Stimulated activated naive CD4-positive, alpha-beta T cell treated with Interleukin-2 at 50 U/mL for 16 hours (primary cell): ENCODE data around the gene CLEC2D.
"Not testable (repeated sequence)": the region's sequence is repeated elsewhere in the genome, so short reads cannot be mapped to it uniquely, and the experiment has no call there.

ENCODE experiments used
- DNase-seq: peaks from one replicate; lab custom pipeline; 2025; lab: John Stamatoyannopoulos, UW

The CLEC2D gene

DNA sequence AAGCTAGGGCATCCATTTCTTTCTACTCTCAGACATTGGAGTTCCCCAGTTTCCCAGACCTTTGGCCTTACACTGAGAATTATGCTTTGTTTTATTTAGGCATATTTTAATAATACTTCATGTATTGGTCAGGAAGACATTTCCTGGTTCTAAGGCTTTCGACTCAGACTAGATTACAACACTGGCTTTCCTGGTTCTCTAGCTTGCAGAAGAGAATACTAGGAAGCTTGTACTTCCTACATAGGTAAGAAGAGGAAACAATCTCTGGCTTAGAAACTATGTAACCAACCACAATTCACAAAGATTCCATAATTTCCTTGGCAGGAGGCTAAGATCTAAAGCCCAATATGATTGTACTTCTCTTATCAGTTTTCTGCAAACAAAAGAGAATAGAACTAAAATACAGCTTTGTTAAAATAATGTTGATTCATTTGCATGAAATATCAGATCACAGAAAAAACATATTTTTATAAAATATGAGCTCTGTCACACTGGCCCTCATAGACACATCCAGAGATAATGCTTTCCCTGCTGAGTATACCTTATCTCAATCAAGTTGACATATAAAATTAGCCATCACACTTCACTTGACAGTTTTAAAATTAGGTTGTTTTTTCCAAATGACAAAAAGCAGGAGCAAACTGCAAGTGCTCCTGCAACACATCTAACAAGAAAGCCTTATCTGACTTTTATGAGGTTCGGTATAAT is 30.5 kb downstream of the CLEC2D start:
- no peak for DNase-seq

- no peak for DNase-seq
These were observed 31.1 kb downstream of the CLEC2D start for GRCh38 chr12:9700606-9700956.

- no peak for DNase-seq
These were observed 32.1 kb downstream of the CLEC2D start for GRCh38 chr12:9701380-9702154.

DNA sequence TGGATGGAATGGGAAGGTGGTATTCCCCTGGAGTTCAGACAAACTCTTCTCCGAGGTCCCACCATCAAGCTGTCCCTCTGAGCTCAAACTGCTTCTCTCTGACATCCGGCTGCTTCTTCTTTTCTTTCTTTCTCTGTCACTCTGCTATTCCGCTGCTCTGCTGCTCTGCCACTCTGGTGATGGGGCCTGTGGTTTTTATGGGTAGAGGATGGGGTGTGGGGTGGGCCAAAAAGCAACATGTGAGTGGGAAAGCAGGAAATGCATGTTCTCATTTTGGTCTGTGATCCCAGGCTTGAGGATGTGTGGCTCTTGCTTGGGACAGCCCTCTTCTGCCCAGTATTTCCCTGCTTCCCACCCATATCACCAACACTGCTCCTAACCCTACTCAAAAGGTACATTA is 32.7 kb downstream of the CLEC2D start:
- peak; percentile 16 for DNase-seq

DNA sequence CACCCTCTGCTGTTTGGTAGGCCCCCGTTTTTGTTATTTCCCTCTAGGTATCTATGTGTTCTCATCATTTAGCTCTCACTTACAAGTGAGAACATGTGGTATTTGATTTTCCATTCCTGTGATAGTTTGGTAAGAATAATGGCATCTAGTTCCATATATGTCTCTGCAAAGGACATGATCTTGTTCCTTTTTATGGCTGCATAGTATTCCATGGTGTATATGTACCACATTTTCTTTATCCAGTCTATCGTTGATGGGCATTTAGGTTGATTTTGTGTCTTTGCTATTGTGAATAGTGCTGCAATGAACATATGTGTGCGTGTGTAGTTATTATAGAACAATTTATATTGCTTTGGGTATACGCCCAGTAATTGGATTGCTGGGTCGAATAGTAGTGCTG is 35.0 kb downstream of the CLEC2D start:
- DNase-seq = not testable (repeated sequence)

DNA sequence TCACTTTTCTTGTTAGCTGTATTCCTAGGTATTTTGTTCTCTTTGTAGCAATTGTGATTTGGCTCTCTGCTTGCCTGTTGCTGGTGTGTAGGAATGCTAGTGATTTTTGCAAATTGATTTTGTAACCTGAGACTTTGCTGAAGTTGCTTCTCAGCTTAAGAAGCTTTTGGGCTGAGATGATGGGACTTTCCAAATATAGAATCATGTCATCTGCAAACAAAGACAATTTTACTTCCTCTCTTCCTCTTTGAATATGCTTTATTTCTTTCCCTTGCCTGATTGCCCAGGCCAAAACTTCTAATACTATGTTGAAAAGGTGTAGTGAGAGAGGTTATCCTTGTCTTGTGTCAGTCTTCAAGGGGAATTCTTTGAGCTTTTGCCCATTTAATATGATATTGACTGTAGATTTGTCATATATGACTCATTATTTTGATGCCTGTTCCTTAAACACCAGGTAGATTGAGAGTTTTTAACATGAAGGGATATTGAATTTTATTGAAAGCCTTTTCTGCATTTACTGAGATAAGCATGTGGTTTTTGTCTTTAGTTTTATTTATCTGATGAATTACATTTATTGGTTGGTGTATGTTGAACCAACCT is 36.7 kb downstream of the CLEC2D start:
- DNase-seq = no peak

DNA sequence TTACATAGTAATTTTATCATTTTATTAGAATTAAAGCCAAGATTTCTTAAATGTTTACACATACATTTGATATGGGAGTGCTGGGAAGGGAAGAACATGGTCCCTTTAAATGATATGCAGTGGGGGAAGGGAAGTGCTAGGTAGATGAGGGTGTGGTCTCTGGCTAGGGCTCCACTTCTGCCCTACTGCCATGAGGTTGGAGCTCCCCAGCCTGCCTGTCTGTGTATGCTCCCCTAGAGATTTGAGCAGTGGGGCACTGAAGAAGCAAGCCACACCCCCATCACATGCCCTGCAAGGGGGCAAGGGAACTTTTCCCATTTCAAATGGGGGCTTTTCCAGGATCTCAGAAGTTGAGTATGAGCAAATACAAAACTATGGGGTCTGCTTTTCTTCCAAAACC is 37.8 kb downstream of the CLEC2D start:
- DNase-seq = no peak

GRCh38 chr12:9707864-9708808 is 38.6 kb downstream of the CLEC2D start:
- peak; percentile 55 for DNase-seq

DNA sequence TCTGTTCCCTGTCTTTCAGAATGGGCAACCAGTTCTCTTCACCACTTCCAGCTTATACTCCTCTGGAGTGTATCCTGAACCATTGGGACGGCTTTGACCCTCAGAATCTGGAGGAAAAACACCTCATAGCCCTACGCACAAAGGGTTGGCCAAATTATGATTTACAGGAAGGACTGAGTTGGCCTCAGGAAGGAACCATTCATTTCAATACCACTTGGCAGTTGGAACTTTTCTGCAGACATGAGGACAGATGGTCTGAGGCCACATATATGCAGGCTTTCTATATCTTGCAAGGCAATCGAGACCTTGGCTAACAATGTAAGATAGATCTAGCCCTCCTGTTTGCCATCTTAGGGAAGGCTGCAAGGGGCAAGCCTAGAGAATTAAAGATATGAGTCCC is 39.3 kb downstream of the CLEC2D start:
- no peak for DNase-seq

DNA sequence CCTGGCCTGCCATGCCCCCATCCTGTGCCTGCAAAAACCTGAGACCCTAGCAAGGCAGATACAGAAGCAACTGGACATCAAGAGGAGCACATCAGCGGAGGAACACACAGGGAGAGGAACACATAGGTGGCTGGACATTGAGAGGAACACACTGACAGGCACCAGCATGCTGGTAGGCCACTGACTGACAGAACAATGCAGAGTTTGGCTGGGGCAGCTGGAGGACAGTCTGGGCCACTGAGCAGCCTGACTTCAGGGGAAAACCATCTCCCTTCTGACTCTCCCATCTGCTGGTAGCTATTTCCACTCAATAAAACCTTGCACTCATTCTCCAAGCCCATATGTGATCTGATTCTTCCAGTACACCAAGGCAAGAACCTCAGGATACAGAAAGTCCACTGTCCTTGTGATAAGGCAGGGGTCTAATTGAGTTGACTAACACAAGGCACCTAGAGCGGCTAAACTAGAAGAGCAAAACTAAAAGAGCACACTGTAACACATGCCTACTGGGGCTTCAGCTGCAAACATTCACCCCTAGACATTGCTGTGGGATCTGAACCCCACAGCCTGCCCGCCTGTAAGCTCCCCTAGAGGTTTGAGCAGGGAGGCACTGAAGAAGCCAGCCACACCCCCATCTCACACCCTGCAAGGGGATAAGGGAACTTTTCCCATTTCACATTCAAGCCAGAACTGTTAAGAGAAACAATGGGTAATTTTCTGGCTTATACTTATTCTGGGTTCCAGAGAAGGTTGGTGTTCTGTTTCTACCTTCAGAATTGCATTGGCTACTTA is 41.3 kb downstream of the CLEC2D start:
- no peak for DNase-seq

DNA sequence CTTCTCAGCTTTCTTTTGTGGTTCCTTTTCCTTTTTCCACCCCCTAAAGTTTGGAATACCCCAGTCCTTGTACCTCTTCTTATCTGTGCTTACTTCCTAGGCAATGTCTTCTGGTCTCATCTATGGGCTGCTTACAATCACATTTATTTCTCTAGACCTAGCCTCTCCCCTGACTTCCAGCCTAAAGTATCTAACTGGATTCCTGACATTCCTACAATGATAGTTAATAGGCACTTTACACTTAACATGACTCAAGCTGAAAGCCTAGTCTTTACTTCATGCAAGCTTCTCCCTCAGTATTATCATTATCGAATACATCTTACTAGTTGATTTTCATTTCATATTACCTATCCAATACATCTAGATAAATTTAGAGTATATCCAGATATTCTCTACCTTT is 42.2 kb downstream of the CLEC2D start:
- DNase-seq = no peak

GRCh38 chr12:9713032-9713558 is 43.6 kb downstream of the CLEC2D start:
- DNase-seq = not testable (repeated sequence)

DNA sequence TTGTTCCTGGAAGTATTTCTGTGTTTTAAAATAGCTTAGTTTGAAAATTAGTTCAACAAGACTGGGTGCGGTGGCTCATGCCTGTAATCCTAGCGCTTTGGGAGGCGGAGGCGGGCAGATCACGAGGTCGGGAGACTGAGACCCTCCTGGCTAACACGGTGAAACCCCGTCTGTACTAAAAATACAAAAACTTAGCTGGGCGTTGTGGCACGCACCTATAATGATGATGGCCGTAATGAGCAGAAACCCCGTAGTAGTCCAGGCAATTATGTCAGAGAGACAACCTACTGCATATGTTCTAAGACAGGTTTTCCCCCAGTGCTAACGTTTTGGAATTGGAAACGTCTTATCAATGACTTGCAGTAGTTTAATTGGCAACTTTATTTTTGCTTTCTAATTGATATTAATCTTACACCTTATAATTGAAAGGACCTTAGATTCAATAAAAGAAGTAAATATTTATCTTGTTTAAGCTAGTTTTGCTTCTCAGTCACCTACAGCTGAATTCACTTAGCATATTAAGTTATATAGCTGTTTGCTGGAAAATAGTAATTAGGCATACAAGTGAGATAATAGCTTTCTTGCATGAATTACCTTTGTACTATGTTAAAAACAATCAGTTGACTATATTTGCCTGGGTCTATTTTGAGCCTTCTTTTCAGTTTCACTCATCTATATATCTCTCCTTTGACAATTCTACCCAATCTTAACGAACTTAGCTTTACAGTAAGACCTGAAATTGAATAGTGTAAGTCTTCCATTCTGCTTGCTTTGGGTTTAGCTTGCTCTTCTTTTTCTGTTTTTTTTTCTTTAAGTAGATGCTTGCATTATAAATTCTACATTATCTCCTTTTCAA is 47.8 kb downstream of the CLEC2D start:
- no peak for DNase-seq

DNA sequence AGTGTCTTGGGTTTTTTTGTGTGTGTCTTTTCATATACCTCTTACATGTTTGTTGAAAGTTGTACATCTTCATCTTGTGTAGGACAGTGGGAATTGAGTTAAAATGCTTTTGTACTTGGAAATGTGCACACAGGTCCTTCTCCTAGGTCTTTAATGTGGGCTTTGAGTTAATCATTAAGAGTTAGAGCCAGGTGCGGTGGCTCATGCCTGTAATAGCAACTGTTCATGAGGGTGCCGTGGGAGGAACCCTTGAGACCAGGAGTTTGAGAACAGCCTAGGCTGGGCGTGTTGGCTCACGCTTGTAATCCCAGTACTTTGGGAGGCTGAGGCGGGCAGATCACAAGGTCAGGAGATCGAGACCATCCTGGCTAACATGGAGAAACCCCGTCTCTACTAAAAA is 49.5 kb downstream of the CLEC2D start:
- no peak for DNase-seq

DNA sequence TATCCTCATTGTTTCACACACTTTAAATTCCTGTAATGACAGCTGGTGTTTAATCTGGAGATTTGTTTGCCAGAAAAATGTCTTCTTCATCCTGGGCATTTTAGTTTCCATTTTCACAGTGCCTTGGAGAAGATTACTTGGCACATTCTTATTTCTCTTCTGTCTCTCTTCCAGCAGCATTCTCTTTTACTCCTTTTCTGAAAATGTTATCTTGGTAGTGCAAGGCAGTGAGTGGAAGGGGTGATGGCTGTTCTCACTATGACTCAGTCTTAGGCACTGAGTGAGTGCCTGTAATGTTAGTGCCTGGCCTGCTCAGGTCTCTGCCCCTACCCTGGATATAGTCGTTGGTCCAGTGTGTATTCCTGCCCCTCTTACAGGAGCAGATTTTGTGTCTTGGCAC is 50.3 kb downstream of the CLEC2D start:
- DNase-seq = no peak

- DNase-seq = no peak
These were observed 52.0 kb downstream of the CLEC2D start for GRCh38 chr12:9721394-9722092.

- DNase-seq = no peak
These were observed 54.5 kb downstream of the CLEC2D start for GRCh38 chr12:9724023-9724422.

- no peak for DNase-seq
These were observed 55.8 kb downstream of the CLEC2D start for GRCh38 chr12:9725213-9725870.

DNA sequence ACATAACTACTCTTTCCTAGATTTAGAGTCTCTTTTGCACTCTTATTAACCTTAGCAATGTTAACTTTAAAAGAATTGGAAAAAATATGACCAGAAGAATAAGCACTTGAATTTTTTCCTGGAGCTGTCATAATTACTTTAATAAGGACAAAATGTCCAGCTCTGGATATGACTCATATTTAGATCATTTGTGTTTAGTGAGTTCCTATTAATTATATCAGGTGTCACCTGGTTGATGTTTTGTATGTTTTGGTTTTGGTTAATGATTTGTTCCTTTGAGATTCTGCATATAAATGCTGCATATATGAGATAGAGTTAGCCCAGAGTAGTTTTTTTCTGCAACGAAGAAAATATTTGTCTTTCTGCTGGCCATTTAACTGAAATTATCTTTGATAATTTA is 58.3 kb downstream of the CLEC2D start:
- DNase-seq = no peak
